C4-2B (cell line): ENCODE results near the gene CCDC66.
"Not testable (repeated sequence)": the region's sequence is repeated elsewhere in the genome, so short reads cannot be mapped to it uniquely, and the experiment has no call there.

Experiments used
- H3K27ac ChIP-seq: fragments of 450-650 bp; 2 replicates; pipeline ENCODE4 v1.5.1; 2017
- CTCF ChIP-seq: fragments of 450-650 bp; conservative IDR thresholded peaks from 2 replicates; pipeline ENCODE4 v1.5.1; 2017; ENCODE audit warnings: mild to moderate bottlenecking
- ZFX ChIP-seq: fragments of 450-650 bp; IDR thresholded peaks from 2 replicates; pipeline ENCODE4 v1.6.1; 2017

The CCDC66 gene

DNA sequence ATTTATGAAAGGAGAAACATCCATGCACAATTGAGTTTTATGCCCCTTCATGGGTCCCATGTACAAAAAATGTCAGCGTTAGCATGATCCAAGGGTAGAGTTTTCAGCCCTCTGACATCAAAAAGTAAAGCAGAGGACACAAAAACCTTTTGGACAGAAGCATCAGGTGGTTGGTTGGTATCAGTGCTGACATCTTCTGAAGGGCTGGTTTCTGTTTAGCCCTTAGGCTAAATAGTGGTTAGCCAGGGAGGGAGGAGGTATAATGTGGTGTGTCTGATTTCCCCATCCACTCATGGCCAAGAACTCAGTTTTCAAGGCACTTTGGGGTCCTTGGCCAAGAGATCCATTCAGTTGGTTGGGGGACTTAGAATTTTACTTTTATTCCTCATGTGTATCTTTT lies 16.5 kb downstream of the CCDC66 start:
- H3K27ac ChIP-seq: no peak overlapping the region
- TF ChIP-seq ZFX: no peak
- no peak for TF ChIP-seq CTCF

- not testable (repeated sequence) for H3K27ac ChIP-seq
Observed at GRCh38 chr3:56581941-56582340, 25.0 kb downstream of the CCDC66 start.

DNA sequence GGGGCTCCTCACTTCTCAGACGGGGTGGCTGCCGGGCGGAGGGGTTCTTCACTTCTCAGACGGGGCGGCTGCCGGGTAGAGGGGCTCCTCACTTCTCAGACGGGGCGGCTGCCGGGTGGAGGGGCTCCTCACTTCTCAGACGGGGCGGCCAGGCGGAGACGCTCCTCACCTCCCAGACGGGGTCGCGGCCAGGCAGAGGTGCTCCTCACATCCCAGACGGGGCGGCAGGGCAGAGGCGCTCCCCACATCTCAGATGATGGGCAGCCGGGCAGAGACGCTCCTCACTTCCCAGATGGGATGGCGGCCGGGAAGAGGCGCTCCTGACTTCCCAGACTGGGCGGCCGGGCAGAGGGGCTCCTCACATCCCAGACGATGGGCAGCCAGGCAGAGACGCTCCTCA lies 27.3 kb downstream of the CCDC66 start:
- not testable (repeated sequence) for H3K27ac ChIP-seq

DNA sequence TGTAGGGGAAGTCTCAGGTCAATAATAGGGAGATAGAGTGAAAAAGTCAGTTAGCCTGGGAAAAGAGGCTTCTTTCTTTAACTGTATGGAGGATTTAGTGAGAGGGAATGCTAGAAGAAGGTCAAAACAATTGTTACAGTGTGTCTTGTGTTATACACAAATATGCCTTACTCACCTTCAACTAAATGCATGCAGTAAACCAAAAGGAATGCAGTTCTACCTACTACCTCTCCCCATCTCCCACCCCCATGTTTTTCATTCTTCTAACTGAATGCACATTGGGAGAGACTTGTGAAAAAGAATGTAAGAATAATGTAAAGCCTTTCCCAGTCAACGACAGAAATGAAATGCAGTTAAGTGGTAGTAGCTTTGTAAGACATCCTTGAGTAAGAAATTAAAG lies 33.8 kb downstream of the CCDC66 start:
- no peak for TF ChIP-seq ZFX
- TF ChIP-seq CTCF: no peak
- no peak overlapping the region for H3K27ac ChIP-seq

DNA sequence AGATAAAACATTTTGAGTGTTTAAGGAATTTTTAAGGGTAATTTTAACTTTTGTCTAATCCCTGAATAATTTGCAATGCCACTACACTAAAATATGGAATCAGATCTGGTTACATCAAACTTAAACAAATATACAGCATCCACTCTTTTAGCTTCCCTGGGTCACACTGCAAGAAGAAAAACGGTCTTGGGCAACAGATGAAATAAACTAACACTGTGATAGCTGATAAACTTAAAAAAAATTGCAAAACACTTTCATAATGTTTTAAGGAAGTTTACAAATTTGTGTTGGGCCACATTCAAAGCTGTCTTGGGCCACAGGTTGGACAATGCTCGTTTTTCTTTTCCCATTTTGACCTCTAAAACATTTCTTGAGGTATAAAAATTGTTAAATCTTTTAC lies 34.3 kb downstream of the CCDC66 start:
- no peak overlapping the region for H3K27ac ChIP-seq
- TF ChIP-seq CTCF (no peak), ZFX (no peak)

DNA sequence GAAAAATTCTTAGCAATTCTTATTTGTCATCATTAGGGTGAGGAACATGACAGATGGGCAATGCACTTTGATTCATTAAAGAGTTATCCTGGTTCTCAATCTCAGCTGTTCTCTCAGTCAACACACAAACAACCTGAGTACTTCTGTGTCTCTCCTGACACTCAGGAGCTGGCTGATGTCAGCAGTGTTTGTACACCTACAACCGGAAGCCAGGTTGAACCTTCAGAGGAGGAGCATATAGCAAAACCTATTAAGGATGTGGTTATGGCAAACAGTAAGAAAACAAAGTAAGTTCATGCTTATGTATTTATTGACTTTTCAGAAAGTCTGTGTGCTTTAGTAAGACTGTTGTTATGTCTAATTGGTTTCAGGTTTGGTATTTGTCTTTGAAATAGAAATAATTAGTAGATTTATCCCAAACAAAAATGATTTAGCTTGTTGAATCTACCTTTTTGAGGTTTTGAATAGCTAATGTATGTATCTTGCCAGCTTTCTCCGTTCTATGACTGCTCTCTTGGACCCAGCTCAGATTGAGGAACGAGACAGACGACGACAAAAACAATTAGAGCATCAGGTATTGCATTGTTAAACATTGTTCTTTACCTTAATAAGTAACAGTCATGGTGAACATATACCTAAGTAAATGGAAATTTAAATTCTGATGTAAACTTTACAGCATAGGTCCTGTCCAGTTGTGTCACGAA lies 36.6 kb downstream of the CCDC66 start:
- no peak overlapping the region for H3K27ac ChIP-seq

DNA sequence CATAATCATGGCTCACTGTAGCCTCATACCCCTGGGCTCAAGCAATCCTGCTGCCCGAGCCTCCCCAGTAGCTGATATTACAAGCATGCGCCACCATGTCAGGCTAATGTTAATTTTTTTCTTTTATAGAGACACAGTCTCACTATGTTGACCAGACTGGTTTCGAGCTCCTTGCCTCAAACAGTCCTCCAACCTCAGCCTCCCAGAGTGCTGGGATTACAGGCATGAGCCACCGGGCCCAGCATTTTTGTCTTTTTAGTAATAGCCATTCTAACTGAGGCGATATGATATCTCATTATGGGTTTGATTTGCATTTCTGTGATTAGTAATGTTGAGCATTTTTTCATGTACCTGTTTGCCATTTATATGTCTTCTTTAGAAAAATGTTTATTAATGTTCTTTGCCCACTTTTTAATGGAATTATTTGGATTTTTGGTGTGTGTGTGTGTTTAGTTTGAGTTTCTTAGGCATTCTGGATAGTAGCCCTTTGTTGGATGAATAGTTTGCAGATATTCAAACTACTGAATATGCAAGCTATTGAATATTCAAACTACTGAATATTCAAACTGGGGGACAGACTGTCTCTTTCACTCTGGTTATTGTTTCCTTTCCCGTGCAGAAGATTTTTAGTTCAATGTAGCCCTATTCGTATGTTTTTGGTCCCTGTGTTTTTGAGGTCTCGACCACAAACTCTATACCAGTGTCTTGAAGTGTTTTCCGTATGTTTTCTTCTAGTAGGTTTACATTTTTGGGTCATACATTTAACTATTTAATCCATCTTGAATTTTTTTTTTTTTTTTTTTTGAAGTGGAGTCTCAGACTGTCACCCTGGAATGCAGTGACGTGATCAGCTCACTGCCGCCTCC lies 39.2 kb downstream of the CCDC66 start:
- TF ChIP-seq CTCF (no peak), ZFX (no peak)

More for the DNA sequence above, 36.6 kb downstream of the CCDC66 start:
- TF ChIP-seq ZFX: no peak
- TF ChIP-seq CTCF: no peak

GRCh38 chr3:56608479-56608878 lies 51.5 kb downstream of the CCDC66 start:
- not testable (repeated sequence) for H3K27ac ChIP-seq

More for the DNA sequence above, 39.2 kb downstream of the CCDC66 start:
- H3K27ac ChIP-seq: no peak overlapping the region

GRCh38 chr3:56610669-56611335 lies 53.8 kb downstream of the CCDC66 start:
- TF ChIP-seq CTCF (no peak), ZFX (no peak)
- H3K27ac ChIP-seq: no peak overlapping the region
